H9 (cell line): ENCODE measurements around the gene UNC5A. TPM values are rescaled to one million over a fixed set of nuclear protein-coding genes. Genes with fewer than 3 reads are reported as not detected.

Experiments used
- DNase-seq: peaks from one replicate; pipeline ENCODE4 v3.0.0-alpha.2; 2017
- H2AFZ ChIP-seq: one replicate; pipeline ENCODE4 v1.6.1; 2013; ENCODE audit warnings: mild to moderate bottlenecking, low read length, control low read depth, moderate library complexity
- H2AK5ac ChIP-seq: 2 replicates; pipeline ENCODE4 v1.6.1; 2013; ENCODE audit warnings: low read length, control low read depth, mixed read lengths; ENCODE audit not compliant: insufficient read length
- H2BK120ac ChIP-seq: one replicate; pipeline ENCODE4 v1.6.1; 2013; ENCODE audit warnings: low read depth, mild to moderate bottlenecking, low read length, control low read depth, inconsistent platforms; ENCODE audit not compliant: poor library complexity, severe bottlenecking
- H2BK12ac ChIP-seq: 2 replicates; pipeline ENCODE4 v1.6.1; 2013; ENCODE audit warnings: low read length, control low read depth, mixed read lengths, low read depth; ENCODE audit not compliant: insufficient read length
- H2BK15ac ChIP-seq: 2 replicates; pipeline ENCODE4 v1.6.1; 2013; ENCODE audit warnings: low read depth, low read length, control low read depth
- H2BK20ac ChIP-seq: one replicate; pipeline ENCODE4 v1.6.1; 2013; ENCODE audit warnings: low read depth, mild to moderate bottlenecking, low read length, control low read depth, inconsistent platforms; ENCODE audit not compliant: poor library complexity, severe bottlenecking
- H2BK5ac ChIP-seq: 2 replicates; pipeline ENCODE4 v1.6.1; 2013; ENCODE audit warnings: low read length, control low read depth, mixed read lengths; ENCODE audit not compliant: insufficient read length
- H3K14ac ChIP-seq: 2 replicates; pipeline ENCODE4 v1.6.1; 2013; ENCODE audit warnings: low read length, control low read depth; ENCODE audit not compliant: insufficient read depth
- H3K18ac ChIP-seq: 2 replicates; pipeline ENCODE4 v1.6.1; 2013; ENCODE audit warnings: low read depth, mild to moderate bottlenecking, mixed read lengths, low read length, control low read depth; ENCODE audit not compliant: insufficient read length
- H3K23ac ChIP-seq: 2 replicates; pipeline ENCODE4 v1.6.1; 2013; ENCODE audit warnings: low read length, control low read depth, mixed read lengths, low read depth; ENCODE audit not compliant: insufficient read length
- H3K23me2 ChIP-seq: 2 replicates; pipeline ENCODE4 v1.6.1; 2013; ENCODE audit warnings: low read depth, mild to moderate bottlenecking, mixed read lengths, low read length, control low read depth; ENCODE audit not compliant: insufficient read length, poor library complexity, severe bottlenecking
- H3K27ac ChIP-seq: 2 replicates; pipeline ENCODE4 v1.5.1; 2013; ENCODE audit warnings: low read length, control low read depth, mixed read lengths, low read depth; ENCODE audit not compliant: insufficient read length
- H3K27me3 ChIP-seq: 2 replicates; pipeline ENCODE4 v1.6.1; 2013; ENCODE audit warnings: low read length, control low read depth, inconsistent platforms; ENCODE audit not compliant: insufficient read depth
- H3K4ac ChIP-seq: 2 replicates; pipeline ENCODE4 v1.6.1; 2013; ENCODE audit warnings: low read depth, mild to moderate bottlenecking, control low read depth, inconsistent platforms, low read length, moderate library complexity
- H3K4me1 ChIP-seq: 2 replicates; pipeline ENCODE4 v1.6.1; 2013; ENCODE audit warnings: low read length, control low read depth, inconsistent platforms; ENCODE audit not compliant: insufficient read depth
- H3K4me2 ChIP-seq: 2 replicates; pipeline ENCODE4 v1.6.1; 2013; ENCODE audit warnings: low read length, control low read depth, mixed read lengths; ENCODE audit not compliant: insufficient read length, insufficient read depth
- H3K56ac ChIP-seq: 2 replicates; pipeline ENCODE4 v1.6.1; 2013; ENCODE audit warnings: low read depth, mild to moderate bottlenecking, mixed read lengths, low read length, control low read depth; ENCODE audit not compliant: insufficient read length
- H3K79me1 ChIP-seq: 2 replicates; pipeline ENCODE4 v1.6.1; 2013; ENCODE audit warnings: low read depth, mild to moderate bottlenecking, moderate library complexity, low read length, control low read depth, inconsistent platforms; ENCODE audit not compliant: insufficient read depth, poor library complexity, severe bottlenecking
- H3K79me2 ChIP-seq: 2 replicates; pipeline ENCODE4 v1.6.1; 2013; ENCODE audit warnings: low read length, control low read depth, inconsistent platforms; ENCODE audit not compliant: insufficient read depth
- H3K9ac ChIP-seq: 2 replicates; pipeline ENCODE4 v1.6.1; 2013; ENCODE audit warnings: low read length, control low read depth, mixed read lengths; ENCODE audit not compliant: insufficient read length; ENCODE audit errors: extremely low read depth
- H3K9me3 ChIP-seq: one replicate; pipeline ENCODE4 v1.6.1; 2013; ENCODE audit warnings: low read depth, low read length, inconsistent platforms; ENCODE audit not compliant: control insufficient read depth
- H3T11ph ChIP-seq: one replicate; pipeline ENCODE4 v1.6.1; 2013; ENCODE audit warnings: mild to moderate bottlenecking, low read length, control low read depth, inconsistent platforms
- H4K20me1 ChIP-seq: one replicate; pipeline ENCODE4 v1.6.1; 2013; ENCODE audit not compliant: control insufficient read depth, insufficient read length, insufficient read depth
- H4K5ac ChIP-seq: 2 replicates; pipeline ENCODE4 v1.6.1; 2013; ENCODE audit warnings: low read depth, mild to moderate bottlenecking, mixed read lengths, low read length, control low read depth; ENCODE audit not compliant: insufficient read length
- H4K8ac ChIP-seq: replicated peaks from 2 replicates; pipeline ENCODE4 v1.6.1; 2013; ENCODE audit warnings: low read length, control low read depth, mixed read lengths, low read depth; ENCODE audit not compliant: insufficient read length
- H4K91ac ChIP-seq: 2 replicates; pipeline ENCODE4 v1.6.1; 2013; ENCODE audit warnings: low read depth, mild to moderate bottlenecking, moderate library complexity, mixed read lengths, low read length, control low read depth; ENCODE audit not compliant: insufficient read length
- H3K27ac Mint-ChIP-seq, 3 experiments: 2 replicates in 2 of 3; 3 replicates in 1 of 3; pipeline ENCODE4 v1.8.0; 2020 to 2021; ENCODE audit warnings: mixed read lengths in 3 of 3, mild to moderate bottlenecking in 1 of 3, moderate library complexity in 1 of 3
- H3K27me3 Mint-ChIP-seq: 2 replicates; pipeline ENCODE4 v1.8.0; 2021; ENCODE audit warnings: low read depth, mild to moderate bottlenecking, moderate library complexity, mixed read lengths
- H3K36me3 Mint-ChIP-seq, 3 experiments: 2 replicates in 2 of 3; 3 replicates in 1 of 3; pipeline ENCODE4 v1.8.0; 2020 to 2021; ENCODE audit warnings: low read depth in 3 of 3, mixed read lengths in 3 of 3; ENCODE audit not compliant: insufficient read depth in 1 of 3
- H3K4me1 Mint-ChIP-seq, 2 experiments: 2 replicates each; pipeline ENCODE4 v1.8.0; 2020; ENCODE audit warnings: mixed read lengths in 2 of 2
- H3K4me3 Mint-ChIP-seq, 2 experiments: 2 replicates in 1 of 2; 3 replicates in 1 of 2; pipeline ENCODE4 v1.8.0; 2020 to 2021; ENCODE audit warnings: mild to moderate bottlenecking in 2 of 2, mixed read lengths in 2 of 2, moderate library complexity in 1 of 2
- H3K9me3 Mint-ChIP-seq, 2 experiments: 2 replicates in 1 of 2; 3 replicates in 1 of 2; pipeline ENCODE4 v1.8.0; 2020; ENCODE audit warnings: mild to moderate bottlenecking in 2 of 2, mixed read lengths in 2 of 2, moderate library complexity in 1 of 2
- WGBS: extraction: QIAGEN DNeasy Blood & Tissue Kit; methylation state at CpG from one replicate; pipeline ENCODE4 v1.1.7; 2013; ENCODE audit warnings: missing lambda C conversion rate, low lambda C conversion rate, mixed read lengths; ENCODE audit not compliant: insufficient read length; ENCODE audit errors: extremely low coverage; 5-methylcytosine and 5-hydroxymethylcytosine counted together
- total RNA-seq: library from RNA; stranded (reverse); gene quantifications from 2 replicates; pipeline ENCODE4 v1.2.1, GENCODE V29; 2021
- TF ChIP-seq, protein P1 (sequence below): fragments of 200-600 bp; sonication (generic); conservative IDR thresholded peaks from 3 replicates; pipeline ENCODE4 v1.8.0; 2021; ENCODE audit warnings: antibody characterized with exemption, mild to moderate bottlenecking

UNC5A gene
- total RNA-seq, 1 experiment from 2014 or later = 4.4 TPM

DNA sequence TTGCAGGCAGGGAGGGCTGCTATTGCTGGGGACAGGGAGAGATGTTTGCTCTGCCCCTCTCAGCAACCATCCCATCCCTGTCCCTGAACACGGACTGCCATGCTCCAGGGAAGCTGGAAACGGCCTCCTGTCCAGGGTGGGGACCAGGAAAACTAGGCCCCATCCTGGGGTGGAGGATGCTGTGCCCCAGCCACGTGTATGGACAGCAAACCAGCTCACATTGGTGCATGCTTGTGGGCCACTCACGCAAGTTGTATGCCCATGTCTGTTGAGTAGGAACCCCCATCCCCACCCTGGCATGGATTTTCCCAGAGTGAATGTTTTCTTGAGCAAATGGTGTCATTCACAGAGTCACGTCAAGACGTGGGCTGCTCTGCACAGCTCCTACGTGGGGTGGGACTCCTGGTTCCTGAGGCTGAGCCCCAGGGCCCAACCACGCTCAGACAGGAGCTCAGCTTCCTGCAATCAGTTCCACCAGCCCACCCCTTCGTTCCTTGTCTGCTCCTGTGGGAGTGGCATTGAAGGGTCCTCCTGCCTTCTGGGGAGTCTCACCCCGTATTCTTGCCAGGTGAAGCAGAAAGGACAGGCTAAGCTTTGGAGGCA, 4.6 kb downstream of the UNC5A start:
- Histone ChIP-seq H3T11ph (no peak overlapping the region), H3K27me3 (peaks cover 16% of the 10 kb centered on the region; the same call in 1 of the 2 replicates), H2BK20ac (no peak overlapping the region), H2AK5ac (no peak overlapping the region), H4K8ac (no peak overlapping the region), H3K23me2 (peaks cover 11% of the 10 kb centered on the region), H3K23ac (no peak overlapping the region), H4K20me1 (no peaks in the 10 kb centered on the region), H3K14ac (no peak overlapping the region), H2BK120ac (no peak overlapping the region), H3K4ac (no peak overlapping the region), H3K18ac (no peak overlapping the region), H2BK12ac (no peak overlapping the region), H2BK15ac (no peak overlapping the region), H3K27ac (no peak overlapping the region), H4K91ac (no peak overlapping the region), H3K79me1 (no peaks in the 10 kb centered on the region), H3K56ac (no peak overlapping the region), H2BK5ac (no peak overlapping the region), H2AFZ (no peak overlapping the region), H4K5ac (no peak overlapping the region), H3K79me2 (no peaks in the 10 kb centered on the region), H3K4me2 (no peak overlapping the region), H3K9ac (no peak overlapping the region), H3K9me3 (no peaks in the 10 kb centered on the region), H3K4me1 (no peaks in the 10 kb centered on the region; the same call in 1 of the 2 replicates)
- no peak overlapping the region for H3K4me3 Mint-ChIP-seq
- DNase-seq = no peak
- TF ChIP-seq, protein P1, sequence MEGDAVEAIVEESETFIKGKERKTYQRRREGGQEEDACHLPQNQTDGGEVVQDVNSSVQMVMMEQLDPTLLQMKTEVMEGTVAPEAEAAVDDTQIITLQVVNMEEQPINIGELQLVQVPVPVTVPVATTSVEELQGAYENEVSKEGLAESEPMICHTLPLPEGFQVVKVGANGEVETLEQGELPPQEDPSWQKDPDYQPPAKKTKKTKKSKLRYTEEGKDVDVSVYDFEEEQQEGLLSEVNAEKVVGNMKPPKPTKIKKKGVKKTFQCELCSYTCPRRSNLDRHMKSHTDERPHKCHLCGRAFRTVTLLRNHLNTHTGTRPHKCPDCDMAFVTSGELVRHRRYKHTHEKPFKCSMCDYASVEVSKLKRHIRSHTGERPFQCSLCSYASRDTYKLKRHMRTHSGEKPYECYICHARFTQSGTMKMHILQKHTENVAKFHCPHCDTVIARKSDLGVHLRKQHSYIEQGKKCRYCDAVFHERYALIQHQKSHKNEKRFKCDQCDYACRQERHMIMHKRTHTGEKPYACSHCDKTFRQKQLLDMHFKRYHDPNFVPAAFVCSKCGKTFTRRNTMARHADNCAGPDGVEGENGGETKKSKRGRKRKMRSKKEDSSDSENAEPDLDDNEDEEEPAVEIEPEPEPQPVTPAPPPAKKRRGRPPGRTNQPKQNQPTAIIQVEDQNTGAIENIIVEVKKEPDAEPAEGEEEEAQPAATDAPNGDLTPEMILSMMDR = no peak
- peaks cover 46 to 69% of the 10 kb centered on the region in 2 experiments for H3K4me1 Mint-ChIP-seq
- no peaks in the 10 kb centered on the region for H3K9me3 Mint-ChIP-seq
- WGBS = no CpG with 5 or more reads among the region's 10 CpGs
- H3K27ac Mint-ChIP-seq = no peak overlapping the region
- H3K27me3 Mint-ChIP-seq = peaks cover 66% of the 10 kb centered on the region
- no peaks in the 10 kb centered on the region; a peak in 2 of 7 replicates for H3K36me3 Mint-ChIP-seq
